Prostate gland (tissue), 2 donors: ENCODE data around the gene GPBP1. TPM values are rescaled to one million over a fixed set of nuclear protein-coding genes. Genes with fewer than 3 reads are reported as not detected.
A peak's percentile ranks its signal among the peaks of the same experiment; 100 is the strongest.

ENCODE experiments used
- DNase-seq: peaks from one replicate; pipeline ENCODE4 v3.0.0-alpha.2; 2019; ENCODE audit warnings: low spot score
- H3K27ac ChIP-seq, 2 donors: fragments of 200-600 bp; sonication (generic); 2 replicates each; pipeline ENCODE4 v1.5.1; 2017 to 2019
- H3K27me3 ChIP-seq: fragments of 200-600 bp; sonication (generic); replicated peaks from 2 replicates; pipeline ENCODE4 v1.5.1; 2019; ENCODE audit not compliant: insufficient read depth
- H3K36me3 ChIP-seq, 2 donors: fragments of 200-600 bp; sonication (generic); 1 replicate in 1 of 2; 2 replicates in 1 of 2; pipeline versions ENCODE4 v1.5.1 to v1.8.1; 2017 to 2019
- H3K4me1 ChIP-seq: fragments of 200-600 bp; sonication (generic); replicated peaks from 2 replicates; pipeline ENCODE4 v1.5.1; 2019
- H3K4me3 ChIP-seq, 2 donors: fragments of 200-600 bp; sonication (generic); 2 replicates each; pipeline ENCODE4 v1.5.1; 2017 to 2019
- H3K9me3 ChIP-seq: fragments of 200-600 bp; sonication (generic); 2 replicates; pipeline ENCODE4 v1.5.1; 2017
- CTCF ChIP-seq, 4 experiments: fragments of 200-600 bp in 2 of 4; fragments of 450-650 bp in 2 of 4; sonication (generic) in 2 of 4; IDR thresholded peaks; 1 replicate in 3 of 4; 2 replicates in 1 of 4; pipeline ENCODE4 v1.5.1; 2016 to 2019; ENCODE audit warnings: antibody characterized with exemption in 4 of 4, mild to moderate bottlenecking in 2 of 4, moderate library complexity in 2 of 4
- POLR2A ChIP-seq: fragments of 450-650 bp; IDR thresholded peaks from one replicate; pipeline ENCODE4 v1.6.1; 2016; ENCODE audit warnings: antibody characterized with exemption, mild to moderate bottlenecking
- POLR2AphosphoS5 ChIP-seq: sonication (generic); formaldehyde crosslinking; IDR thresholded peaks from one replicate; pipeline ENCODE4 v1.6.1; 2017; ENCODE audit warnings: antibody characterized with exemption
- WGBS: methylation state at CpG from one replicate; pipeline ENCODE4 v1.1.5; 2018; 5-methylcytosine and 5-hydroxymethylcytosine counted together
- intact Hi-C: fragments of 100-400 bp; cut with DNase I; formaldehyde crosslinking; loops from one replicate; pipeline ENCODE4 v1.14.2; 2022
- total RNA-seq, 2 donors: library from RNA; depleted of rRNA; stranded (reverse); fragments of >200 nt; gene quantifications; one replicate each; pipeline ENCODE4 v1.1.0, GENCODE V29; 2016

The GPBP1 gene
- total RNA-seq, 2 donors from 2014 or later, result 63.4 to 84.6 TPM

GRCh38 chr5:57259704-57260103 lies 85.8 kb downstream of the GPBP1 start:
- Histone ChIP-seq H3K27ac (no peak overlapping the region), H3K9me3 (no peaks in the 10 kb centered on the region), H3K27me3 (no peaks in the 10 kb centered on the region), H3K4me1 (no peaks in the 10 kb centered on the region), H3K36me3 (no peaks in the 10 kb centered on the region), H3K4me3 (no peak overlapping the region)
- no peak for TF ChIP-seq POLR2A
- TF ChIP-seq CTCF (IDR thresholded peaks at IDR 0.05), result no peak
- TF ChIP-seq POLR2AphosphoS5, result no peak
- DNase-seq, result no peak
- intact Hi-C loops, result no loop called here

GRCh38 chr5:57262541-57262940 lies 88.7 kb downstream of the GPBP1 start:
- no peak for DNase-seq
- TF ChIP-seq CTCF (IDR thresholded peaks at IDR 0.05) (no peak), POLR2AphosphoS5 (no peak), POLR2A (no peak)
- H3K27me3 ChIP-seq, result no peaks in the 10 kb centered on the region
- 88% methylated on average over 3 of the region's 3 CpGs for WGBS
- H3K4me1 ChIP-seq, result no peaks in the 10 kb centered on the region
- no peak overlapping the region for H3K4me3 ChIP-seq
- no peaks in the 10 kb centered on the region for H3K36me3 ChIP-seq
- H3K27ac ChIP-seq, result no peak overlapping the region
- no peaks in the 10 kb centered on the region for H3K9me3 ChIP-seq
- intact Hi-C loops, result no loop called here

- Histone ChIP-seq H3K4me1 (no peaks in the 10 kb centered on the region), H3K9me3 (no peaks in the 10 kb centered on the region), H3K4me3 (no peak overlapping the region), H3K27me3 (no peaks in the 10 kb centered on the region), H3K36me3 (no peaks in the 10 kb centered on the region), H3K27ac (no peak overlapping the region)
- TF ChIP-seq POLR2AphosphoS5 (no peak), CTCF (IDR thresholded peaks at IDR 0.05) (no peak), POLR2A (no peak)
- DNase-seq, result no peak
- intact Hi-C loops, result no loop called here
- WGBS, result 21% methylated on average over 2 of the region's 2 CpGs
These were observed 93.9 kb downstream of the GPBP1 start for GRCh38 chr5:57267805-57268204.

GRCh38 chr5:57276353-57276752 lies 102.5 kb downstream of the GPBP1 start:
- Histone ChIP-seq H3K36me3 (no peaks in the 10 kb centered on the region), H3K9me3 (no peaks in the 10 kb centered on the region), H3K4me3 (no peak overlapping the region), H3K4me1 (no peaks in the 10 kb centered on the region), H3K27me3 (no peaks in the 10 kb centered on the region), H3K27ac (no peak overlapping the region)
- DNase-seq, result no peak
- intact Hi-C loops, result no loop called here
- WGBS, result 77% methylated on average over 5 of the region's 5 CpGs
- TF ChIP-seq POLR2AphosphoS5 (no peak), CTCF (IDR thresholded peaks at IDR 0.05) (no peak), POLR2A (no peak)

GRCh38 chr5:57277085-57277484 lies 103.2 kb downstream of the GPBP1 start:
- intact Hi-C loops, result no loop called here
- 93% methylated on average over 1 of the region's 1 CpG for WGBS
- DNase-seq, result no peak

More at GRCh38 chr5:57277085-57277484, 103.2 kb downstream of the GPBP1 start:
- H3K4me1 ChIP-seq, result no peaks in the 10 kb centered on the region
- no peaks in the 10 kb centered on the region for H3K36me3 ChIP-seq
- no peaks in the 10 kb centered on the region for H3K27me3 ChIP-seq
- no peak for TF ChIP-seq POLR2AphosphoS5
- TF ChIP-seq CTCF (IDR thresholded peaks at IDR 0.05), result peak in 1 of 4 experiments; percentile 27
- no peak for TF ChIP-seq POLR2A
- no peaks in the 10 kb centered on the region for H3K9me3 ChIP-seq
- no peak overlapping the region for H3K4me3 ChIP-seq
- H3K27ac ChIP-seq, result no peak overlapping the region
